Activated T-cell treated with anti-CD3 and anti-CD28 coated beads for 48 hours (primary cell): ENCODE results near the gene CEP162.
"Not testable (repeated sequence)": the region's sequence is repeated elsewhere in the genome, so short reads cannot be mapped to it uniquely, and the experiment has no call there.

Experiments used
- DNase-seq: peaks from one replicate; pipeline ENCODE4 v3.0.0-alpha.2; 2020; ENCODE audit warnings: low read depth

CEP162 gene

DNA sequence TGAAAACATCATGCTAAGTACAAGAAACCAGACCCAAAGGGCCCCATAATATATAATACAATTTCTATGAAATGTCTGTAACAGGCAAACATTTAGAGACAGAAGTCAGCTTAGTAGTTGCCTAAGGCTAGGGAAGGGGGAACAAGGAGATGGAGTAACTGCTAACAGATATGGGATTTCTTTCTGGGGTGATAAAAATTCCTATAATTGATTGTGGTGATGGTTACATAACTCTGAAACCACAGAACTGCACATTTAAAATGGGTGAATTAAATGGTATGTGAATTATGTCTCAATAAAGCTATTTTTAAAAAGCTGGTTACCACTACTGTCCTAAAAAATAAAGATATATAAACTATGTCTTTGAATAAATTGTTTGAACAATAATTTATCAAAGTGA, 3.2 kb downstream of the CEP162 start:
- no peak for DNase-seq

DNA sequence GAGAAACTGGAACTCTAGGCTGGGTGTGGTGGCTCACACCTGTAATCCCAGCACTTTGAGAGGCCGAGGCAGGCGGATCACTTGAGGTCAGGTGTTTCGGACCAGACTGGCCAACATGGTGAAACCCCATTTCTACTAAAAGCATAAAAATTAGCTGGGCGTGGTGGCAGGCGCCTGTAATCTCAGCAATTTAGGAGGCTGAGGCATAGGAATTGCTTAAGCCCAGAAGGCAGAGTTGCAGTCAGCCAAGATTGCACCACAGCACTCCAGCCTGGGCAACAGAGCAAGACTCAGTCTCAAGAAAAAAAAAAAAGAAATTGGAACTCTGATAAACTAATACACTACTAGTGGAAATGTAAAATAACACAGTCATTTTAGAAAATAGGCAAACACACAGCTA, 3.8 kb downstream of the CEP162 start:
- DNase-seq, result not testable (repeated sequence)

DNA sequence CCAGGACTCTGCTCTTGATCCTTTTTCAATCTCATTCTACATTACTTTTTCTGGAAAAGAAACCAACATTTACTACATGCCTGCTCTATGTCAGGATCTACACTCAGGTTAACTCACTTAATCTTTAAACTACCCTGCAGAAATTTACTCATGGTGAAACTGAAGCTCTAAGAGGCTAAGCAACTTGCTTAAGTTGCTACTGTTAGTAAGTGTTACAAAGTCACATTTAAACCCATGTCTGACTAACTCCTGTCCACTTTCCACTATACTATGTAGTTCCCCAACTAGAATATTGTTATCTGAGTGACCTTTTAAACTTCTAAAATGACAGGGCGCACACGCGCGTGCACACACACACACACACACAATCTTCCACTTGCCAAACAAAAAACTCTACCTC, 5.0 kb downstream of the CEP162 start:
- DNase-seq, result no peak

DNA sequence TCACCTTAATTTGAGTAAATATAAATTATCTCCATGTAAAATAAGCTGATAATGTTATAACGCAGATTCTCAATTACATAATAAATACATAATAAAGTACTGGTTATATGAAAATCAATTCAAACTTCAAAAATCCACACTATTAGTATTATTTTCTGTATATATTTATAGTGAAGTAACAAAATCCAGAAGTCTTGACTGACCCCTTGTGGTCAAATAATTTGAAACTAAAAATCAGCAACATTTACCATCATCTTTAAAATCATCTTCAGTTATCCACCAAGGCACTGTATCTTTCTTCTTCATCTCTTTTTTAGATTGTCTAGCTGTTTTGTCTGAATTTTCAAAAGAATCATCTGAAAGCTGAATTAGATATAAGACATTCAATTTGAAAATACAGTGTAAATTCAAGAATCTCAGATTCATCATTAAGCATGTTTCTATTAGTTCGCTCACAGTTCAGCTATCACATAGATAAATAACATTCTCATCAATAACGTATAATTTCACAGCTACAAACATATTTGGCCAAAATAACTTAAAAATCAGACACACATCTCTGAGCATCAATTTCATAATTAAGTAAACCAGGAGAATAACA, 6.5 kb downstream of the CEP162 start:
- no peak for DNase-seq

DNA sequence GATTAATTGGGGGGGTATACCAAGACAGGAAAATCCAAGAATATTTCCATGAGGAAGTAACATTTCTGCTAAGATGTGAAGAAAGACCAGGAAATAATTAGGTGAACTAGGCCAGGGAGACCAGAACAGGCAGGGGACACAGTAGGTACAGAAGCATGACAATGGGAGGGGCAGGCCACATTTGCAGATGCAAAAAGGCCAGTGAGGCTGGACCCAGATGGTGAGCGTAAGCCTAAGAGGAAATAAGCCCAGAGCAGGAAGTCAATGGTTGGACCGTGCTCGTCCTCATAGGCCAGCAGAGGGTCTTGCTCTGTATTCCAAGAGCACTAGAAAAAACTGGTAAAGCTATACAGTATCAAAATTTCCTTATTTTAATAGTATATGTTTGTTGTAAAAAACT, 9.4 kb downstream of the CEP162 start:
- no peak for DNase-seq

DNA sequence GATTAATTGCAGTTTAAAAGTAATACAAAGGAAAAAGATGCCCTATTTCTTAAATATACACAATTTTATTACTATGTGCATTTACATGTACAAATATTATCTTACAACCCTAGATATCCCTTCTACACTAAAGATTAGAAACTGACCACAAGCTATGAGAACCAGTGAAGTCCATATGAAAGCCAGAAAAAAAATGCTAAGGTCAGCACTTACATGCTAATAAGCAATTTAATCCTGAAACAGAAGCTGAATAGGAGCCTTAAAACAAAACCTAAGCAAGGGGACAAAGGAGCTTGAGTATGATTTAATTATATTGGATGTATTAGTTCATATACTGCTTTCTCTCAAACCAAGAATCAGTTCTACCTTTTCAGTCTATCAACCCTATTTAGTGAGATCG, 14.2 kb downstream of the CEP162 start:
- no peak for DNase-seq

DNA sequence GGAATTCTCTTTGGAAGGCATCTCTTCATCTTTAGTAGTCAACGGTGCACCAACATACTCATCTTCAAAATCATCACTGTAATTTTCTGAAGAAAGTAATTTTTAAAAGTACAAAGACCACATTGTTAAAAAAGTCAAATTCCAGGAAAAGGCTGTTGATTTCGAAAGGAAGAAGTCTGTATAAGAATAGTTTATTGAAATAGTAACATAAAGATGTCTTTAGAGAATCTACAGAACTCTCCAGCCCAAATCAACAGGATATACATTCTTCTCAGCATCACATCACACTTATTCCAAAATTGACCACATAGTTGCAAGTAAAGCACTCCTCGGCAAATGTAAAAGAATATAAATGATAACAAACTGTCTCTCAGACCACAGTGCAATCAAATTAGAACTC, 23.4 kb downstream of the CEP162 start:
- no peak for DNase-seq

DNA sequence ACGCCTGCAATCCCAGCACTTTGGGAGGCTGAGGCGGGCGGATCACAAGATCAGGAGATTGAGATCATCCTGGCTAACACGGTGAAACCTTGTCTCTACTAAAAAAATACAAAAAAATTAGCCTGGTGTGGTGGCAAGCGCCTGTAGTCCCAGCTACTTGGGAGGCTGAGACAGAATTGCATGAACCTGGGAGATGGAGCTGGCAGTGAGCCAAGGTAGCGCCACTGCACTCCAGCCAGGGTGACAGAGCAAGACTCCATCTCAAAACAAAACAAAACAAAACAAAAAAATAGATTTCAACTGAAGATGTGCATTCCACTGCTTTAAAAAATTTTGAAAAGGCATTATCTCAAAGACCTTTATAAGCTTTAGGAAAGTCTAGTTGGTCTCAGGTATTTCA, 27.5 kb downstream of the CEP162 start:
- not testable (repeated sequence) for DNase-seq

DNA sequence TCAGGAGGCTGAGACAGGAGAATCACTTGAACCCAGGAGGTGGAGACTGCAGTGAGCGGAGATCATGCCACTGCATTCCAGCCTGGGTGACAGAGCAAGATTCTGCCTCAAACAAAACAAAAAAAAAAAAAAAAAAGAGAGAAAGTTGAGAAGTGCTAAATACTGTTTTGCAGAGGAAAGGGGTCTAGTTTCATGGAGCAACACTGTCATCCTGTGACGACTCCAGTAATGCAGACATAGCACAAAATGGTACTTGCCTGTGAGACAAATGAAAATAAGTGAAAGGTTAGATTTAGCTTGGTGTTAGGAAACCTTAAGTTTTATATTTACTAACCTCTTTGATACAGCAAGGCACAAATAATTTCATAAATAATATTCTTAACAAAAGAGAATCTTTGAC, 29.7 kb downstream of the CEP162 start:
- DNase-seq, result no peak

DNA sequence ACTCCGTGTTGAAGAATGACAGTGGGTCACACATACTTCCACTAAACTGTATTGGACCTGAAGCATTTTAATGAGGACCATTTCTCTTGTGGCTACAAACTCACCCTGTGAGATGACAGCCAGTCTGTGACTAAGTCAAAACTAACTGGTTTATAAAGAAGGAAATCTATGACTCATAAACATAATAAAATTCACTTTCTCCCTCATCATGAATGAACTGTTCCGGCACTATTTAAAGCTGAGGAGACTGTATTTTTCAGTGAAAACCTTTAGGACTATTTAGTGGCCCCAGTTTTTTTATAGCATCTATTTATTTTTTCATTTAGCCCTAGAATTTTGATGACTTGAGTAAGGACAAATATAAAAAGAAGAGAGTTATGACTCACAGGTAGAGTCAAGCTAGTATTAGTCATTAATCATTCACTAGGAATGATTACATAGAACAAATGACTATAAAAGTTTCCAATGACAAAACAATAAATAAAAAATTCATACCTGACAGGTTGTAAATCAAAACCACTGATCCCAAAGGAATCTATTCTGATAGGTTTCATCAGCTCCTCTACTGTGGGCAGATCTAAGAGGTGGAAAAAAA, 34.2 kb downstream of the CEP162 start:
- no peak for DNase-seq

DNA sequence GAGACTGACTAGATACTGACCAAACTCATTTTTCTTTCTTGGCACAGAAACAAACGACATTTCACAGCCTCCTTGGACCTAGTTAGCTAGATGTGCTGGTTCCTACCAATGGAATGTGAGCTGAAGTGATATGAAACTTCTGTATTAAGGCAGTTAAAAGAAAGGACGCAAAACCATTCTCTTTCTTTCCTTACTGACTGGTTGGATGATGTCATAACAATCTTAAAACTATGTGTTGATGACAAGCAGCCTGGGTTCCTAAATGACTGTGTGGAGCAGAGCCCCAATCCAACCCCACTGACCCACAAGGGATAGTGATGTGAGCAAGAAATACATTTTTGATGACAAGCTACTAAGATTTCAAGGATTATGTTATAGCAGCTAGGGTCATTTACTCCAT, 35.6 kb downstream of the CEP162 start:
- DNase-seq, result no peak

DNA sequence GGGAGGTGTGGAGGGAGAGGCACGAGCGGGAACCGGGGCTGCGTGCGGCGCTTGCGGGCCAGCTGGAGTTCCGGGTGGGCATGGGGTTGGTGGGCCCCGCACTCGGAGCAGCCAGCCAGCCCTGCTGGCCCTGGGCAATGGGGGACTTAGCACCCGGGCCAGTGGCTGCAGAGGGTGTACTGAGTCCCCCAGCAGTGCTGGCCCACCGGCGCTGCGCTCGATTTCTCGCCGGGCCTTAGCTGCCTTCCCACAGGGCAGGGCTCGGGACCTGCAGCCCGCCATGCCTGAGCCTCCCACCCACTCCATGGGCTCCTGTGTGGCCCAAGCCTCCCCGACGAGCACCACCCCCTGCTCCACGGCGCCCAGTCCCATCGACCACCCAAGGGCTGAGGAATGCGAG, 38.1 kb downstream of the CEP162 start:
- DNase-seq, result not testable (repeated sequence)

DNA sequence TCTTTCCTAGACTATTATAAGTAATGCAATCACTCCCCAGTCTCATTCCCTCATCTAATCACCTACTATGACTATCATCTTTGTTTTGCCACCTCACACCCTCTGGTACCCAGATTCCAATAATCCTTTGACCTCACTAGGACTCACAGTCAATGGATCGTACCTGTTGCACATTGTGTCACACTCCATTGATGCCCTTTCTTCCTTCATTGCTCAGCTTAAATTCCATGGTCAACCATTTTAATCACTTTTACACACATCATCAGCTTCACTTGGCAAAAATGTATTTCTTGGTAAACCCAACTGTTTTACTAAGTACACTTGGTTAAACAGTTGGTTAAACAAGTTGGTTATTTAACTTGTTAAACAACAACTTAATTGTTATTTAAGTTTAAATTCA, 44.0 kb downstream of the CEP162 start:
- no peak for DNase-seq

DNA sequence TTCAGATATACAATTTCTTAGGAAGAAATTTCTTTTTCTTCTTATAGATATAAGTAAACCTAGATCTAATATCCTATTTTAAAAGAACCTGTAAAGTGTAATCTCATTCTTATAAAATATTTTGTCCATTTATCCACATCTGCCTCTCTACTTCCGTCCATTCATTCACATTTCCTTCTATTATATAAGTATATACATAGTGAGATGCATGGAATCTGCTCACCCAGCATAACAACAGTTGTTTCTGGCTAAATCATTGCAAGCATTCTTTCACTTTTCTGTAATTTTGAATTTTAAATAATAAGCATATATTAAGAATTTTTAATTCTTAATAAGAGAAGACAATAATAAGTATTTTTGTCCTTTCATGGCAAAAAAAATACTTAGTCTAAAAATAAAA, 45.4 kb downstream of the CEP162 start:
- DNase-seq, result no peak

DNA sequence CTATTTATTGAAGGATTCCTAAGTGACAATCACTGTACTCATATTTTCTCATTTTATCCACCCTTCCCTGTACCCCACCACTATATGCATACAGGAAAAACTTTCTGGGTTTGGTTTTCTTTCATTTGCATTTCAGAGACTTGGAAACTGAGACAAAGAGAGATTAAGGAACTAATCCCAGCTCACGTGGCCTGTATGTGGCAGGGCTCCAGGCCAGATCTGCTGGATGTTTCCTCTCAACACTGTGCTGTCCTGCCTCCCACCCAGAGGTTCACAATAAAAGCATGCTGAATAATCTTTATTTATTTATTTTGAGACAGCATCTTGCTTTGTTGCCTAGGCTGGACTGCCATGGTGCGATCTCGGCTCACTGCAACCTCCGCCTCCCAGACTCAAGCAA, 50.2 kb downstream of the CEP162 start:
- DNase-seq, result no peak

DNA sequence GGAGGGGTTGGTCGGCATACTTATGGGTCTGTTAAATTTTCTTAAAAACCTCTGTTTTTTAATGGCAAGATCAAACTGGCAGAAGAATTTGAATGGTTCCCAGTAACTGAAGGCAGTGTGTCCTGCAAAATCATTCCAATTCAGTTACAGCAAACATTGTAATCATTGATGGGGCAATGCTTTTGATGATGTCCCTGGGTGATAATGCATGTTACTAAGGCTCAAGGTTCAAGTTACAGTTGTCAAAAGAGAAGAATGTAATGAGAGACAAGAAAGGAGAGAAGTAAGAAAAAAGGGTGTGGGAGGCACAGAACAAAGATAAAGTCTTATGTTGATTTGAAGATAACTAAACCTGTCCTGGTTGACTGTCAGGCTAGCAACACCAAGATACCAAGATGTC, 54.9 kb downstream of the CEP162 start:
- DNase-seq, result no peak

DNA sequence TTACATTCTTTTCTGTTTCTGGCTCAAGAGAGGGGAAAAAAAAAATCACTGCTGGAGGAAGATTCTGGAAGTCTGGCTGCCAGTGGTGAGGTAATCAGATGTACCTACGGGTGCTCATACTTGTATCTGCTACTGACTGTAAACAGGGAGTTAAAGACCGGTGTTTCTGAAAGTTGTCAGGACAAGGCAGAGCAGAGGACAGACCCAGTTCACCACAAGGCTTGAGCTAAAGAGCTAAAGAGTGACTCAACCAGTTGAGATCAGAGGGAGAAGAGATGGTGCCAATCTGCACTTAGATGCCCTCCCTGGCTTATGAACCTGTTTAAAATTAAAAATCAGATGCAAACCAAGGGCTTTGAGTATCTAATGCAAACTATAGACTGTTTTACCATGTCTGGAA, 55.4 kb downstream of the CEP162 start:
- DNase-seq, result no peak

DNA sequence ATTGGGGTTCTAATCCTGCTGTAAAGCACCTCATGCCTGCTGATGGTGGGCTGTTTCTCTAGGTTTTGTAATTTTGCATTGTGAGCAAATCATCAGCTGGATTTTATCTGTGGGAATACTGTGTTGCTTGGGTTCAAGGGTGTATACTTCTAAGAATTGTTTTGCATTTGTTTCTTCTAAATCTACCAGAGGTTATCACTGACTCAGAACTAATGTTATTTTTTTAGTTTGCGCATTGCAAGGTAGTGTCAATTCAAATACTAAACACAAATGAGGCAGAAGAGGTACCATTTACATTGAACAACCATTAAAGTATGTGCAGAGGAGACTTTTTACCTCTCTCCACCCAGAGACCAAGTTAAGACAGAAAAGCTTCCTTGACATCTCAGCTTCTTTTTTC, 60.0 kb downstream of the CEP162 start:
- DNase-seq, result no peak

DNA sequence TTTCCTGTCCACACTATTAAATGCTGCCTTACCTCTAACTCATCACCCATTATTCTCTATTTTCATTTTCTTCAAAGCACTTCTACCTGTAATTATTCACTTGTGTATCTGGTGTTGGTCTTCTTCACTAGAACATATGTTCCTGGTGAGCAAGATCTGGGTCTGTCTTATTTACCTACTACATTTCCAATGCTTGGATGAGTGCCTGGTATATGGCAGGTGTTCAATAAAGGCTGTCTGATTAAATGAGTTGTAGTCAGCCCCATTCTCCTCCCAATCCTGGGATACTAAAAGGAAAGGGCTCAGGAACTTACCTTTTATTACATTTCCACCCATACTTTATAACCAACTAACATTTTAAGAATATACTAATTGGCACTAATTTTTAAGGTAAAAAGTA, 61.0 kb downstream of the CEP162 start:
- DNase-seq, result no peak

DNA sequence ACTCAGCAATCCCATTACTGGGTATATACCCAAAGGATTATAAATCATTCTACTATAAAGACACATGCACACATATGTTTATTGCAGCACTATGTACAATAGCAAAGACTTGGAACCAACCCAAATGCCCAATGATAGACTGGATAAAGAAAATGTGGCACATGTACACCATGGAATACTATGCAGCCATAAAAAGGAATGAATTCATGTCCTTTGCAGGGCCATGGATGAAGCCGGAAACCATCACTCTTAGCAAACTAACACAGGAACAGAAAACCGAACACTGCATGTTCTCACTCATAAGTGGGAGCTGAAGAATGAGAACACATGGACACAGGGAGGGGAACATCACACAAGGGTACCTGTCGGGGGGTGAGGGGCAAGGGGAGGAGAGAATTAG, 63.1 kb downstream of the CEP162 start:
- DNase-seq, result not testable (repeated sequence)

DNA sequence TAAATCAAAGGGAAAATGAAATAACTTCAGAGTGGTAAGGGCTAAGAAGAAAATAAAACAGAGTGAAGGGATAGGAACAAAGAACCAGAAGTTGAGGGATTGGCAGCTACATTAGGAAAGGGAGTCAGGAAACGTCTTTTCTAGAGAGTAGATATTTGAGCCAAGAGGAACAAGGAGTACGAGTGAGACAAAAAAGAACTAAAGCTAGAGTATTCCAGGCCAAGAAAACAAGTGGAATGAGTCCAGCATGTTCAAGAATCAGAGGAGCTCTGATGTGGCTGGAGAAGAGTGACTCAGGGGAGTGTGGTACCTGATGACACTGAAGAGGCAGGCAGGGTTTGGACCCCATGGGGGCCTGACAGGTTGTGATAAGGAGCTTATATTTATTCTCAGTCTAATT, 66.3 kb downstream of the CEP162 start:
- no peak for DNase-seq

DNA sequence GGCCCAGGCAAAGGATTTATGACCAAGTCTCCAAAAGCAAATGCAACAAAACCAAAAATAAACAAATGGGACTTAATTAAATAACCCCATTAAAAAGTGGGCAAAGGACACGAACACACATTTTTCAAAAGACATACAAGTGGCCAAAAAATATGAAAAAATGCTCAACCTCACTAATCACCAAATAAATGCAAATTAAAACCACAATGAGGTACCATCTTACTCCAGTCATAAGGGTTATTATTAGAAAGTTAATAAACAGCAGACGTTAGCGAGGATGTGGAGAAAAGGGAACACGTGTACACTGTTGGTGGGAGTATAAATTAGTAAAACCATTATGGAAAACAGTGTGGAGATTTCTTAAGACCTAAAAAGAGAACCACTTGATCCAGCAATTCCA, 71.1 kb downstream of the CEP162 start:
- no peak for DNase-seq

DNA sequence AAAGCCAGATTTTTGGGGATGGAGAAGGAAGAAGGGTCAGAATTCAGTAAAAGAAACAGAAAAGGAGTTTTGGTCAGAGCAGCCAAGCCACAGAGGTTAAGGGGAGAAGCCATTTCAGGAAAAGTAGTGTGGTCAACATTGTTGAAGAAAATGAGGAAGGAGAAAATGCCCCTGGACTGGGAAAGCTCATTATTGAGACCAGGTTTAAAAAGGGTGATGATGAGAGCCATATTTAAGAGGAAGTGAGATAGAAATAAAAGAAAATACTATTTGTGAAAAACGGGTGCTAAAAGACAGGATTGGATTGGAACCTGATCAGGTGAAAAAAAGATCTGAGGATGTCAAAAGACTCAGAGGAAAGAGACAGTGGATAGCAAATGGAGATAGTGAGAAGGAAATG, 75.8 kb downstream of the CEP162 start:
- DNase-seq, result no peak

DNA sequence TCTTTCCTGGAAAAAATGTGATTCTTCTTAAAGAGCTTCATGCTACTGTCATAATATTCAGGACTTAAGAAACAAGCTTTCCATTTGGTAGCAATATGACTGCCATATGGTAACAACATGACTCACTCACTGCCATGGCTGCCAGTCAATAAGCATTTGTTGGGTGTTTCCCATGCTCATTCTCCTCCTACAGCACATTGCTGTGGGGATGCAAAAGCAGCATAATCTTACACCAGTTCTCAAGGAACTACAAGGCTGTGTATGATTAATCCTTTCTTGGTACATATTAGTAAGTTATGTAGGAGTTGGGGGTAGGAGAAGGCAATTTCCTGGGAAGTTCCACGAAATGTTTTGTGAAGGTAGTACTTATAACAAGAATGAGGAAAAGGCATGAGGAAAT, 76.7 kb downstream of the CEP162 start:
- DNase-seq, result no peak

DNA sequence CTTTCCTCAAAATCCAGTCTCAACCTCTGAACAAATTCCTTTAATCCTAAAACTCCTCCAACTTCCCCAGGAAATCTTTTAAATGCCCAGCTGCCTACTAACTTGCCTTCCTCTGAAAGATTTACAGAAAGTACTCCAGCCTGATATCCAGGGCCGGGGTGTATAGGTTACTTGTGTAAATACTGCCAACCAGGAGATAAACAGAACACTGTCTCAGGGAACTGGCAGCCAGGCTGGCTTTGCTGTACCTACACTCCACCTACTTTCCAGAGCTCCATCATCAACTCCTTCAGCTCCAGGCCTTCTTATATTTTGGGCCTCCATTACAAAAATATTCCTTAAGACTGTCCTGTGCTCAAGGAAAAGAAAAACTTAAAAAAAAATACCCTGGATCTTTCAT, 85.9 kb downstream of the CEP162 start:
- no peak for DNase-seq
